HG03558 (cell line): ENCODE measurements around the gene LGALS1.
"Not testable (repeated sequence)": the region's sequence is repeated elsewhere in the genome, so short reads cannot be mapped to it uniquely, and the experiment has no call there.

Experiments
- ATAC-seq: cut with Tn5 transposase; IDR thresholded peaks from one replicate; pipeline ENCODE4 v1.9.1; 2021; ENCODE audit warnings: moderate number of reproducible peaks; ENCODE audit not compliant: unreplicated experiment; ENCODE audit errors: extremely low read depth

Gene LGALS1

GRCh38 chr22:37713761-37714160, 38.3 kb downstream of the LGALS1 start:
- ATAC-seq, result no peak

GRCh38 chr22:37714634-37715033, 39.2 kb downstream of the LGALS1 start:
- ATAC-seq, result no peak

GRCh38 chr22:37715760-37716159, 40.3 kb downstream of the LGALS1 start:
- ATAC-seq, result no peak

- ATAC-seq, result no peak
These were observed 41.3 kb downstream of the LGALS1 start for GRCh38 chr22:37716708-37717107.

- ATAC-seq, result not testable (repeated sequence)
These were observed 41.8 kb downstream of the LGALS1 start for GRCh38 chr22:37717235-37717634.

- not testable (repeated sequence) for ATAC-seq
These were observed 42.4 kb downstream of the LGALS1 start for GRCh38 chr22:37717746-37718305.

- ATAC-seq, result no peak
These were observed 50.3 kb downstream of the LGALS1 start for GRCh38 chr22:37725551-37726240.

- no peak for ATAC-seq
These were observed 50.9 kb downstream of the LGALS1 start for GRCh38 chr22:37726241-37726887.

- no peak for ATAC-seq
These were observed 53.2 kb downstream of the LGALS1 start for GRCh38 chr22:37728620-37729019.
